ENCODE measurements around the gene PTPRN2.
"Not testable (repeated sequence)": the region's sequence is repeated elsewhere in the genome, so short reads cannot be mapped to it uniquely, and the experiment has no call there.

Gene PTPRN2

DNA sequence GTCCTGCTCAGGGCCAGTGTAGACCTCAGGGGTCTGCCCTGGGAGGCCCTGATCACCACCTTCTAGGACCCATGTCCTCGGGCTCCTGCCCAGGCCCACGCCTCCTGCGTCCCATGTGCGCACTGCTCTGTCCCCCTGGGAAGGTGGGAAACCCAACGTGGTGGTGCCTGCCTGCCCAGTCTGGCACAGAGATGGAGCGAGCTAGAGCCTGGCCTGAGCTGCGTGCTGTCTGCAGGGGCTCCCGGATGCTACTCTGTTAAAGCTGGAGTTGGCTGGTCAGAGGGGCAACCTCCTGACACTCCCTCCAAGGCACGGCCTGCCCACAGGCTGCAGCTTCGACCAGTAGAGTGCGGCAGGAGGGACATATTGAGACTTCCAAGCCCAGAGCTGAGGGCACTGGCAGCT lies 1079.1 kb downstream of the PTPRN2 start:
- TF ChIP-seq, protein P1, sequence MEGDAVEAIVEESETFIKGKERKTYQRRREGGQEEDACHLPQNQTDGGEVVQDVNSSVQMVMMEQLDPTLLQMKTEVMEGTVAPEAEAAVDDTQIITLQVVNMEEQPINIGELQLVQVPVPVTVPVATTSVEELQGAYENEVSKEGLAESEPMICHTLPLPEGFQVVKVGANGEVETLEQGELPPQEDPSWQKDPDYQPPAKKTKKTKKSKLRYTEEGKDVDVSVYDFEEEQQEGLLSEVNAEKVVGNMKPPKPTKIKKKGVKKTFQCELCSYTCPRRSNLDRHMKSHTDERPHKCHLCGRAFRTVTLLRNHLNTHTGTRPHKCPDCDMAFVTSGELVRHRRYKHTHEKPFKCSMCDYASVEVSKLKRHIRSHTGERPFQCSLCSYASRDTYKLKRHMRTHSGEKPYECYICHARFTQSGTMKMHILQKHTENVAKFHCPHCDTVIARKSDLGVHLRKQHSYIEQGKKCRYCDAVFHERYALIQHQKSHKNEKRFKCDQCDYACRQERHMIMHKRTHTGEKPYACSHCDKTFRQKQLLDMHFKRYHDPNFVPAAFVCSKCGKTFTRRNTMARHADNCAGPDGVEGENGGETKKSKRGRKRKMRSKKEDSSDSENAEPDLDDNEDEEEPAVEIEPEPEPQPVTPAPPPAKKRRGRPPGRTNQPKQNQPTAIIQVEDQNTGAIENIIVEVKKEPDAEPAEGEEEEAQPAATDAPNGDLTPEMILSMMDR (IDR thresholded peaks at IDR 0.05), result no peak
- Histone ChIP-seq H3K4me3 (no peak overlapping the region), H3K27ac (no peak overlapping the region)
- DNase-seq (ENCODE audit: low spot score), result no peak

DNA sequence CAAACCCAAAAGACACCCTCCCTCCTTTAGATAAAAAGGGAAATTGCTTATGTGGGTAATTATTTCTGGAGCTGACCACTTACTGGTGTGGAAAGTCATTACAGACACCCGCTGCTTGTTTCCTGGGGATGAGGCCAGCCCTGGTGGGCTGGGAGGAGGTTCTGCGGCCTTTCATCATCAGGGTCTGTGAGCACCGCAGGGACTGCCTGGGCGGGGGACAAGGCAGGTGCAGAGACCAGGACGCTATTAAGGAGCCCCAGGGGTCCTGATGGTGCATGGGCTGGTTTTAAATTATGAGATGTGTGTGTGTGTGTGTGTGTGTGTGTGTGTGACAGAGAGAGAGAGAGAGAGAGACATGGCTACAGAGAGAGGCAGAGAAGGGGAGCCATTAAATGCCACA lies 1079.6 kb downstream of the PTPRN2 start:
- TF ChIP-seq, protein P1 (IDR thresholded peaks at IDR 0.05), result no peak
- Histone ChIP-seq H3K27ac (no peak overlapping the region), H3K4me3 (no peak overlapping the region)
- DNase-seq (ENCODE audit: low spot score), result no peak

DNA sequence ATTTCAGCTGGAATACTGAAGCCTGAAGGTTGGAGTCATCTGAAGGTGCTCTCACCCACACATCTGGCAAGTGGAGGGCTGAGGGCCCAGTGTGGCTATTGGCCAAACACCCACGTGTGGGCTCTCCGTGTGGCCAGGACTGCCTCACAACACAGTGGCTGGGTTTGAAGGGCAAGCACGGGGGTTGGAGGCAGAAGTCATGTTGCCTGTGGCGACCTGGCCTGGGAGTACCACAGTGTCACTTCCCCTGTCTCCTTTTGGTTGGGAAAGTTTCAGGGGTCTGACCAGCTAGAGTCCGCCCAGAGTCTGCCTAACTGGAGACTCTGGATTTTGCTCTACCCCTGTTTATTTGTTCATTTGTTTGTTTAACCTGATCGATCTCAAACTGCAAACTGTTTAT lies 1081.4 kb downstream of the PTPRN2 start:
- TF ChIP-seq, protein P1 (IDR thresholded peaks at IDR 0.05), result no peak
- DNase-seq (ENCODE audit: low spot score), result no peak
- Histone ChIP-seq H3K4me3 (no peak overlapping the region), H3K27ac (no peak overlapping the region)

DNA sequence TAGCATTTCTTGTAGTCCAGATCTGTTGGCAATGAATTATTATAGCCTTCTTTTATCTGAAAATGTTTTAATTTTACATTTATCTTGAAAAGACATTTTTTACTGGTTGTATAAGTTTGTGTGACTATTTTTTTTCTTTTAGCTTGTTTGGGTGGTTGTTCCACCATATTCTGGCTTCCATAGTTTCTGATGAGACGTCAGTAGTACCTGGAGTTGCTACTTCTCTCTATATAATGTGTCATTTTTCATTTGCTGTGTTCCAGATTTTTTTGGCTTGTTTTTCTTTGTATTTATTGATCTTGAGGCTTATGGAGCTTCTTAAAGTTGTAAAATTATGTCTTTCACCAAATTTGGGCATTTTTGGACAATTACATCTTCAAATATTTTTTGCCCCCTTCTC lies 1082.0 kb downstream of the PTPRN2 start:
- no peak for DNase-seq (ENCODE audit: low spot score)
- Histone ChIP-seq H3K27ac (no peak overlapping the region), H3K4me3 (no peak overlapping the region)
- TF ChIP-seq, protein P1 (IDR thresholded peaks at IDR 0.05), result no peak

DNA sequence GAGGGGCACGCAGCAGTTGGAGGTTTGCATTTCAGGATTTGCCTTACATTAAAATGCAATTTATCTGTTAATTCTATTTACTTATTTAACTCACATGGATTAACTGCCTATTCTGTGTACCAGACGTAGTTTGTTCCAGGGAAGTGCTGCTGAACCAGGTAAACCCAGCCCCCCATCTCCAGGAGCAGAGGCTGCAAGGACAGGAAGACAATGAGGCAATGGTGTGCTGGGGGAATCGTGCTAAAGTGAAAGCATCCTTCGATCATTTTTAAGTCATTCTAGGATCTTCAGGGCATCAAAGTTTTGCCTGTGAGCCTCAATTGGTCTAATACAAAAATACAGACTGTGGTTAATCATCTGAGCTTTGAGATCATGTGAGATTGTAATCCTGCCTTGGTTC lies 1084.4 kb downstream of the PTPRN2 start:
- Histone ChIP-seq H3K4me3 (no peak overlapping the region), H3K27ac (peak overlapping the region in 1 of 2 donors; percentile 5)
- DNase-seq (ENCODE audit: low spot score), result no peak
- TF ChIP-seq, protein P1 (IDR thresholded peaks at IDR 0.05), result no peak

DNA sequence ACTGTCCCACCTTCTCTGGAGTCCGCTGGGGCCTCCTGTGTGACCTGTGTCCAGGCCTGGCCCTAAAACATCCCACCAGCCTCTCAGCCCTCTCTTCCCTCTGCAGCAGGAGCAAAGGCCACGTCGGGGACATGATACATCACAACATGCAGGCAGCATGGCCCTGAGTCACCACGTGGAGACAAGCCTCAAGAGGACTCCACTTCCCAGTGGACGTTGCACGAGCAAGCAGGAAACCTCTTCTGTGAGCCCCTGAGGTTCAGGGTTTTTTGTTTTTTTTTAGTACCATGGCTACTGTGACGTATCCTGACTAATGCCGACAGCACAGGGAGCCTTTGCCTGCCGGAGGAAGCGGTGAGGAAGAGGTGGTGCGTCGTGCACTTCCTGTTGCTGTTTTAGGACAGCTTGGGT lies 1084.9 kb downstream of the PTPRN2 start:
- TF ChIP-seq, protein P1 (IDR thresholded peaks at IDR 0.05), result no peak
- DNase-seq (ENCODE audit: low spot score), result no peak
- no peak overlapping the region for H3K27ac ChIP-seq
- H3K4me3 ChIP-seq, result no peak overlapping the region

DNA sequence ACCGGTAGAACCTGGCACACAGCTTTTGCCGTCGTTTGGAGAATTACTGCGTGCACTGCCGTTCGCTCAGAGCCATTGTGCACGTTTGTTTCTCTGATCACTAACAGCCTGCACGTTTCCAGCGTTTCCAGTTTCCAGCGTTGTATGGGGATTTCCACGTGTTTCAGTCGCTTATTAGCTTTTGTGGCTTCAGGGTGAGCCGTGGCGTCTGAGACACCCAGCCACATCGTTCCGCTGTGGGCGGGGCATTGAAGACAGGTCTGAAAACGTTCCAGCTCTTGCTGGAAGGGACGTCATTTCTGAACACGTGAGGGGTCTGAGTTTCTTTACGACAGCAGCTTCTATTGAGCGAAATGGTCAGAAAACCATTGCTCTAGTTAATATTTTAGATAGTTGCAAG lies 1086.0 kb downstream of the PTPRN2 start:
- no peak overlapping the region for H3K4me3 ChIP-seq
- DNase-seq (ENCODE audit: low spot score), result no peak
- no peak overlapping the region for H3K27ac ChIP-seq
- TF ChIP-seq, protein P1 (IDR thresholded peaks at IDR 0.05), result no peak

DNA sequence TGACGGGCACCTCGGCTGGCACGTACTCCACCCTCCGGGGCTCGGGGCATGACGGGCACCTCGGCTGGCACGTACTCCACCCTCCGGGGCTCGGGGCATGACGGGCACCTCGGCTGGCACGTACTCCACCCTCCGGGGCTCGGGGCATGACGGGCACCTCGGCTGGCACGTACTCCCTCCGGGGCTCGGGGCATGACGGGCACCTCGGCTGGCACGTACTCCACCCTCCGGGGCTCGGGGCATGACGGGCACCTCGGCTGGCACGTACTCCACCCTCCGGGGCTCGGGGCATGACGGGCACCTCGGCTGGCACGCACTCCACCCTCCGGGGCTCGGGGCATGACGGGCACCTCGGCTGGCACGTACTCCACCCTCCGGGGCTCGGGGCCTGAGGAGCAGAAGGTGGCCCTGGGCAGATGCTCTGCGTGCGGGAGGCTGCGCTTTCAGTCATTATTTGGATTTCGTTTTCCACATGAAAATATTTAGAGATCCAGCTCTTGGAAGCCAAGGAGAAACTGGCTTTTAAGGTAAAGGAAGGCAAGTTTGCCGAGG lies 1086.6 kb downstream of the PTPRN2 start:
- H3K27ac ChIP-seq, H3K4me3 ChIP-seq: not testable (repeated sequence)
- DNase-seq (ENCODE audit: low spot score), result peak; percentile 11
